ENCODE results near the gene ABI1. TPM values are rescaled to one million over a fixed set of nuclear protein-coding genes. Genes with fewer than 3 reads are reported as not detected.

ABI1 gene
- total and polyA plus RNA-seq, 9 of the 15 experiments (the other 6 are each of a cell fraction or from before 2014, with no cell fraction given) = 22.1 to 52.3 (median 39.0) TPM

- TF ChIP-seq ZNF764 (CRISPR knock-in tag; IDR thresholded peaks at IDR 0.05; ENCODE audit: low read depth) (no peak), IFI16 (CRISPR knock-in tag; IDR thresholded peaks at IDR 0.05) (no peak), RBM17 (IDR thresholded peaks at IDR 0.05; ENCODE audit: borderline replicate concordance, low read depth, low read length) (no peak), ZZZ3 (IDR thresholded peaks at IDR 0.05) (no peak), MNT (conservative IDR thresholded peaks at IDR 0.05) (no peak), ZNF766 (CRISPR knock-in tag; conservative IDR thresholded peaks at IDR 0.05) (0 out of 2 replicates have a peak, but pooled peaks have one; percentile 55), SNRNP70 (optimal IDR thresholded peaks at IDR 0.05; ENCODE audit: low read depth, low read length) (no peak), ZBED1 (IDR thresholded peaks at IDR 0.05) (no peak), SMC3 (conservative IDR thresholded peaks at IDR 0.05; ENCODE audit: insufficient read depth, low read depth, low read length) (0 out of 2 replicates have a peak, but pooled peaks have one; percentile 18), ZBTB1 (CRISPR knock-in tag; IDR thresholded peaks at IDR 0.05; ENCODE audit: borderline replicate concordance, low read depth) (no peak), CBFA2T3 (IDR thresholded peaks at IDR 0.05) (no peak), FUS (optimal IDR thresholded peaks at IDR 0.05; ENCODE audit: low read depth, low read length) (no peak), DACH1 (IDR thresholded peaks at IDR 0.05; ENCODE audit: partially characterized antibody) (no peak), ADNP (tag; IDR thresholded peaks at IDR 0.05) (no peak), ZNF639 (CRISPR knock-in tag; conservative IDR thresholded peaks at IDR 0.05 in 1 of 2, IDR thresholded peaks at IDR 0.05 in 1 of 2) (0 out of 4 replicates have a peak, but pooled peaks of 1 of the 2 experiments have one; percentile 57), ARID3A (IDR thresholded peaks at IDR 0.05; ENCODE audit: borderline replicate concordance, low read depth, low read length) (0 out of 2 replicates have a peak, but pooled peaks have one; percentile 49), MBD2 (IDR thresholded peaks at IDR 0.05; ENCODE audit: borderline replicate concordance, low read depth) (no peak), BHLHE40 (IDR thresholded peaks at IDR 0.05; ENCODE audit: low read length) (peak; percentile 20; the same call in 1 of the 2 replicates), FOXM1 (IDR thresholded peaks at IDR 0.05; ENCODE audit: low read depth) (no peak), FOXM1 (CRISPR knock-in tag; IDR thresholded peaks at IDR 0.05; ENCODE audit: low read depth) (no peak), ZKSCAN8 (CRISPR knock-in tag; IDR thresholded peaks at IDR 0.05) (peak; percentile 90), HDAC6 (IDR thresholded peaks at IDR 0.05; ENCODE audit: low read depth, low read length) (no peak), SMARCE1 (IDR thresholded peaks at IDR 0.05) (peak; percentile 45; the same call in 1 of the 2 replicates), FOXJ2 (tag; IDR thresholded peaks at IDR 0.05) (no peak; the same call in 1 of the 2 replicates), NR3C1 (CRISPR knock-in tag; IDR thresholded peaks at IDR 0.05) (no peak)
These were observed 644 bp upstream of the ABI1 start (continued) for GRCh38 chr10:26861205-26861998.
